ENCODE data around the gene NPFFR1.
A peak's percentile ranks its signal among the peaks of the same experiment; 100 is the strongest.

NPFFR1 gene

DNA sequence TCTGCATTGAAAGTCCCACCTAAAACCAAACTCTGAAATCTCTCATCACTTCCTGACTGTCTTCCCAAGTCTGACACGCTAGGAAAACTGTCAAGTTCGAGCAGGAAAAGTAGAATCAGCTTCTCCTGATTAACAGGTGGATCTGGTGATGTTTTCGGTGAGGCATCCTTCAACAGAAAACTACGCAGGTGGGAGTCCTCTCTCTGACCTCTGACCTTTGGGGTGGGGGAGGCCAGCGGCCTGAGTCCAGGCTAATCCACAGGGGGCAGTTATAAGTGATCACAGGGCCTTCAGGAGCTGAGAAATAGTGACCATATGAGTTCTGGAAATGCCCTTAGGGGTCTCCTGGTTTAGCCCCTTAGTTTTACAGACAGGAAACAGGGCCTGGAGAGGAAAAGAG, 13.4 kb upstream of the NPFFR1 start:
- no peaks in the 10 kb centered on the region for H3K27me3 ChIP-seq (ENCODE audit: insufficient read depth, poor library complexity, severe bottlenecking)
- DNase-seq (ENCODE audit: low read depth in 1 of 2, low spot score in 1 of 2): no peak
- no peak overlapping the region for H3K4me3 ChIP-seq (replicated peaks; ENCODE audit: insufficient read depth, low read length)
- no peak overlapping the region for H3K27ac ChIP-seq (replicated peaks)
- TF ChIP-seq, protein P1, sequence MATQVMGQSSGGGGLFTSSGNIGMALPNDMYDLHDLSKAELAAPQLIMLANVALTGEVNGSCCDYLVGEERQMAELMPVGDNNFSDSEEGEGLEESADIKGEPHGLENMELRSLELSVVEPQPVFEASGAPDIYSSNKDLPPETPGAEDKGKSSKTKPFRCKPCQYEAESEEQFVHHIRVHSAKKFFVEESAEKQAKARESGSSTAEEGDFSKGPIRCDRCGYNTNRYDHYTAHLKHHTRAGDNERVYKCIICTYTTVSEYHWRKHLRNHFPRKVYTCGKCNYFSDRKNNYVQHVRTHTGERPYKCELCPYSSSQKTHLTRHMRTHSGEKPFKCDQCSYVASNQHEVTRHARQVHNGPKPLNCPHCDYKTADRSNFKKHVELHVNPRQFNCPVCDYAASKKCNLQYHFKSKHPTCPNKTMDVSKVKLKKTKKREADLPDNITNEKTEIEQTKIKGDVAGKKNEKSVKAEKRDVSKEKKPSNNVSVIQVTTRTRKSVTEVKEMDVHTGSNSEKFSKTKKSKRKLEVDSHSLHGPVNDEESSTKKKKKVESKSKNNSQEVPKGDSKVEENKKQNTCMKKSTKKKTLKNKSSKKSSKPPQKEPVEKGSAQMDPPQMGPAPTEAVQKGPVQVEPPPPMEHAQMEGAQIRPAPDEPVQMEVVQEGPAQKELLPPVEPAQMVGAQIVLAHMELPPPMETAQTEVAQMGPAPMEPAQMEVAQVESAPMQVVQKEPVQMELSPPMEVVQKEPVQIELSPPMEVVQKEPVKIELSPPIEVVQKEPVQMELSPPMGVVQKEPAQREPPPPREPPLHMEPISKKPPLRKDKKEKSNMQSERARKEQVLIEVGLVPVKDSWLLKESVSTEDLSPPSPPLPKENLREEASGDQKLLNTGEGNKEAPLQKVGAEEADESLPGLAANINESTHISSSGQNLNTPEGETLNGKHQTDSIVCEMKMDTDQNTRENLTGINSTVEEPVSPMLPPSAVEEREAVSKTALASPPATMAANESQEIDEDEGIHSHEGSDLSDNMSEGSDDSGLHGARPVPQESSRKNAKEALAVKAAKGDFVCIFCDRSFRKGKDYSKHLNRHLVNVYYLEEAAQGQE (IDR thresholded peaks at IDR 0.05; ENCODE audit: insufficient replicate concordance, low read depth): no peak
- TF ChIP-seq POLR2AphosphoS5 (IDR thresholded peaks at IDR 0.05; ENCODE audit: low read depth): no peak
- no peak for TF ChIP-seq GABPA (IDR thresholded peaks at IDR 0.05; ENCODE audit: low read depth)
- TF ChIP-seq, protein P2, sequence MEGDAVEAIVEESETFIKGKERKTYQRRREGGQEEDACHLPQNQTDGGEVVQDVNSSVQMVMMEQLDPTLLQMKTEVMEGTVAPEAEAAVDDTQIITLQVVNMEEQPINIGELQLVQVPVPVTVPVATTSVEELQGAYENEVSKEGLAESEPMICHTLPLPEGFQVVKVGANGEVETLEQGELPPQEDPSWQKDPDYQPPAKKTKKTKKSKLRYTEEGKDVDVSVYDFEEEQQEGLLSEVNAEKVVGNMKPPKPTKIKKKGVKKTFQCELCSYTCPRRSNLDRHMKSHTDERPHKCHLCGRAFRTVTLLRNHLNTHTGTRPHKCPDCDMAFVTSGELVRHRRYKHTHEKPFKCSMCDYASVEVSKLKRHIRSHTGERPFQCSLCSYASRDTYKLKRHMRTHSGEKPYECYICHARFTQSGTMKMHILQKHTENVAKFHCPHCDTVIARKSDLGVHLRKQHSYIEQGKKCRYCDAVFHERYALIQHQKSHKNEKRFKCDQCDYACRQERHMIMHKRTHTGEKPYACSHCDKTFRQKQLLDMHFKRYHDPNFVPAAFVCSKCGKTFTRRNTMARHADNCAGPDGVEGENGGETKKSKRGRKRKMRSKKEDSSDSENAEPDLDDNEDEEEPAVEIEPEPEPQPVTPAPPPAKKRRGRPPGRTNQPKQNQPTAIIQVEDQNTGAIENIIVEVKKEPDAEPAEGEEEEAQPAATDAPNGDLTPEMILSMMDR (IDR thresholded peaks at IDR 0.05; ENCODE audit: insufficient read depth, low read length): no peak
- TF ChIP-seq SPI1 (IDR thresholded peaks at IDR 0.05; ENCODE audit: borderline replicate concordance, low read depth): no peak

DNA sequence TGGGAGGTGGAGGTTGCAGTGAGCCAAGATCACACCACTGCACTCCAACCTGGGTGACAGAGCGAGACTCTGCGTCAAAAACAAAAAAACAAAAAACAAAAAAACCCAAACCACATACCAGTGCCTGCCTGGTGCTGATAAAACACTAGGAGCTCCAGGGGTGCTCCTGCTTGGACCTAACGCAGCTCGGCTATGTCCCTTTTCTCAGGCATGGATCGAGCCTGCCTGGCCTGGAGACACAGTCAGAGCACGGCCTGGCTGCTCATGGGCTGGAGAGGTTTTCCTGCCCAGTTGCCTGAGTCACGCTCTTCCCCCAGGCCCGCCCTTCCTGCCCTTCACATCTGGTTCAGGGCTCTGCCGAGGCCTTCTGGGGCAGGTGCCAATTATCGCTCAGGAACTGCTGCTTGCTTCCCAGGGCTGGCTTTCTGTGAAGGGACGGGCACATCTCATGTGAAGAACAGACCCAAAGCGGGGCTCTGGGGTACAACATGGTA, 12.6 kb upstream of the NPFFR1 start:
- TF ChIP-seq, protein P2 (IDR thresholded peaks at IDR 0.05; ENCODE audit: insufficient read depth, low read length): no peak
- TF ChIP-seq, protein P1 (IDR thresholded peaks at IDR 0.05; ENCODE audit: insufficient replicate concordance, low read depth): no peak
- TF ChIP-seq SPI1 (IDR thresholded peaks at IDR 0.05; ENCODE audit: borderline replicate concordance, low read depth) (no peak), GABPA (IDR thresholded peaks at IDR 0.05; ENCODE audit: low read depth) (no peak)
- DNase-seq (ENCODE audit: low read depth in 1 of 2, low spot score in 1 of 2): peak in 1 of 2 experiments; percentile 76
- no peaks in the 10 kb centered on the region for H3K27me3 ChIP-seq (ENCODE audit: insufficient read depth, poor library complexity, severe bottlenecking)
- H3K27ac ChIP-seq (replicated peaks): peak overlapping the region; percentile 51
- H3K4me3 ChIP-seq (replicated peaks; ENCODE audit: insufficient read depth, low read length): no peak overlapping the region

DNA sequence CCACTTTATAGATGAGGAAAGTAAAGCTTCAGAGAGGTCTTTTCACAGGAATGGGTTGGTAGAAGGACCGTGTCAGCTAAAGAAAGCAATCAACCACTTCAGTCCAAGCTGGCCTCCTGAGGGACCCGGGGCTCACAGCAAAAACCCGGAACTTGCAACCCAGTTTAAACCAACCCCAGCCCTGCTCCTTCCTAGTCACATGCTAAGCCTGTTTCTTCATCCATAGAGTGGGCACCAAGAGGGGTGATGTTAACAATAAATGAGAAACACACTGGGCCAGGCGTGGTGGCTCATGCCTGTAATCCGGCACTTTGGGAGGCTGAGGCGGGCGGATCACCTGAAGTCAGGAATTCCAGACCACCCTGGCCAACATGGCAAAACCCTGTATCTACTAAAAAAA, 12.1 kb upstream of the NPFFR1 start:
- TF ChIP-seq POLR2AphosphoS5 (IDR thresholded peaks at IDR 0.05; ENCODE audit: low read depth) (no peak), SPI1 (IDR thresholded peaks at IDR 0.05; ENCODE audit: borderline replicate concordance, low read depth) (no peak), GABPA (IDR thresholded peaks at IDR 0.05; ENCODE audit: low read depth) (no peak)
- TF ChIP-seq, protein P2 (IDR thresholded peaks at IDR 0.05; ENCODE audit: insufficient read depth, low read length): no peak
- TF ChIP-seq, protein P1 (IDR thresholded peaks at IDR 0.05; ENCODE audit: insufficient replicate concordance, low read depth): no peak
- peak overlapping the region; percentile 51 for H3K27ac ChIP-seq (replicated peaks)

More for the DNA sequence above, 12.1 kb upstream of the NPFFR1 start:
- H3K4me3 ChIP-seq (replicated peaks; ENCODE audit: insufficient read depth, low read length): no peak overlapping the region
- DNase-seq (ENCODE audit: low read depth in 1 of 2, low spot score in 1 of 2): peak in 1 of 2 experiments; percentile 37
- H3K27me3 ChIP-seq (ENCODE audit: insufficient read depth, poor library complexity, severe bottlenecking): no peaks in the 10 kb centered on the region
